ENCODE results near the gene NCOA6. TPM values are rescaled to one million over a fixed set of nuclear protein-coding genes. Genes with fewer than 3 reads are reported as not detected.

Gene NCOA6
- total RNA-seq, 2 experiments from 2014 or later: 8.8 to 24.4 TPM

DNA sequence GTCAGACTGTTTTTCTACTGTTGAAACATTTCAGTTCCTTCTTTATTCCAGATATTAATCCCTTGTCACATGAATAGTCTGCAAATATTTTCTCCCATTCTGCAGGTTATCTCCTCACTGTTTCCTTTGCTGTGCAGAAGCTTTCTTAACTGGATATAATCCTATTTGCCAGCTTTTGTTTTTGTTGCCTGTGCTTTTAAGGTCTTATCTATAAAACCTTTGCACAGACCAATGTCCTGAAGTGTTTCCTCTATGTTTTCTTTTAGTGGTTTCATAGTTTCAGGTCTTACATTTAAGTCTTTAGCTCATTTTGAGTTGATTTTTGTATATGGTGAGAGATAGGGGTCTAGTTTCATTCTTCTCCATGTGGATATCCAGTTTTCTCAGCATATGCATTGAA is 19.2 kb downstream of the NCOA6 start:
- H3K27ac ChIP-seq (ENCODE audit: low read depth, low read length, poor library complexity, severe bottlenecking): no peak overlapping the region
- no peak overlapping the region for H3K4me3 ChIP-seq (ENCODE audit: low read depth, low read length, poor library complexity, severe bottlenecking)
- peaks cover 7% of the 10 kb centered on the region; the same call in 1 of the 2 replicates for H3K79me2 ChIP-seq (ENCODE audit: insufficient read depth, low read depth, low read length)
- no peaks in the 10 kb centered on the region for H3K9me2 ChIP-seq (ENCODE audit: insufficient read depth, low read length)
- H3K36me3 ChIP-seq (ENCODE audit: insufficient read depth, low read length): no peaks in the 10 kb centered on the region
- TSS peak; percentile 53 for BruUV-seq (replicated peaks)
- ChIA-PET CTCF (ENCODE audit: unreplicated experiment) (no interaction called here), POLR2A (no interaction called here)
- H3K4me2 ChIP-seq (ENCODE audit: low read length): no peak overlapping the region
- no peak overlapping the region for H2AFZ ChIP-seq (ENCODE audit: low read length)
- TF ChIP-seq, protein P1, sequence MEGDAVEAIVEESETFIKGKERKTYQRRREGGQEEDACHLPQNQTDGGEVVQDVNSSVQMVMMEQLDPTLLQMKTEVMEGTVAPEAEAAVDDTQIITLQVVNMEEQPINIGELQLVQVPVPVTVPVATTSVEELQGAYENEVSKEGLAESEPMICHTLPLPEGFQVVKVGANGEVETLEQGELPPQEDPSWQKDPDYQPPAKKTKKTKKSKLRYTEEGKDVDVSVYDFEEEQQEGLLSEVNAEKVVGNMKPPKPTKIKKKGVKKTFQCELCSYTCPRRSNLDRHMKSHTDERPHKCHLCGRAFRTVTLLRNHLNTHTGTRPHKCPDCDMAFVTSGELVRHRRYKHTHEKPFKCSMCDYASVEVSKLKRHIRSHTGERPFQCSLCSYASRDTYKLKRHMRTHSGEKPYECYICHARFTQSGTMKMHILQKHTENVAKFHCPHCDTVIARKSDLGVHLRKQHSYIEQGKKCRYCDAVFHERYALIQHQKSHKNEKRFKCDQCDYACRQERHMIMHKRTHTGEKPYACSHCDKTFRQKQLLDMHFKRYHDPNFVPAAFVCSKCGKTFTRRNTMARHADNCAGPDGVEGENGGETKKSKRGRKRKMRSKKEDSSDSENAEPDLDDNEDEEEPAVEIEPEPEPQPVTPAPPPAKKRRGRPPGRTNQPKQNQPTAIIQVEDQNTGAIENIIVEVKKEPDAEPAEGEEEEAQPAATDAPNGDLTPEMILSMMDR (conservative IDR thresholded peaks at IDR 0.05; ENCODE audit: low read length): no peak
- TF ChIP-seq EZH2phosphoT487 (IDR thresholded peaks at IDR 0.05; ENCODE audit: borderline replicate concordance, low read depth, low read length): no peak
- no peak for DNase-seq (ENCODE audit: low spot score)
- H3K4me1 ChIP-seq (ENCODE audit: insufficient read depth, low read length, poor library complexity, severe bottlenecking): no peaks in the 10 kb centered on the region
- intact Hi-C loops (cut with micrococcal nuclease; ENCODE audit: unreplicated experiment): no loop called here
- no peaks in the 10 kb centered on the region for H3K9me3 ChIP-seq (ENCODE audit: low read length)
- no peaks in the 10 kb centered on the region; the same call in 1 of the 2 replicates for H4K20me1 ChIP-seq (ENCODE audit: insufficient read depth, low read length)

DNA sequence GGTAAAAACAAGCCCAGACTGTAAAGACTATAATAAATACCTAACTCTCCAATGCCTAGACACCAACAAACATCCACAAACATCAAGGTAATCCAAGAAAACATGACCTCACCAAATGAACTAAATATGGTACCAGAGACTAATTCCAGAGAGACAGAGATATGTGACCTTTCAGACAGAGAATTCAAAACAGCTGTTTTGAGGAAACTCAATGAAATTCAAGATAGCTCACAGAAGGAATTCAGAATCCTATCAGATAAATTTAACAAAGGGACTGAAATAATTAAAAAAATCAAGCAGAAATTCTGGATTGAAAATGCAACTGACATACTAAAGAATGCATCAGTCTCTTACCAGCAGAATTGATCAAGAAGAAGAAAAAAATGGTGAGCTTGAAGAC is 26.6 kb downstream of the NCOA6 start:
- no peaks in the 10 kb centered on the region for H3K9me2 ChIP-seq (ENCODE audit: insufficient read depth, low read length)
- no TSS peak for BruUV-seq (replicated peaks)
- H3K4me3 ChIP-seq (ENCODE audit: low read depth, low read length, poor library complexity, severe bottlenecking): no peak overlapping the region
- CTCF ChIA-PET (ENCODE audit: unreplicated experiment): no interaction called here
- H3K27ac ChIP-seq (ENCODE audit: low read depth, low read length, poor library complexity, severe bottlenecking): no peak overlapping the region
- no peak for TF ChIP-seq EZH2phosphoT487 (IDR thresholded peaks at IDR 0.05; ENCODE audit: borderline replicate concordance, low read depth, low read length)
- TF ChIP-seq, protein P1 (conservative IDR thresholded peaks at IDR 0.05; ENCODE audit: low read length): no peak
- intact Hi-C loops (cut with micrococcal nuclease; ENCODE audit: unreplicated experiment): no loop called here
- H4K20me1 ChIP-seq (ENCODE audit: insufficient read depth, low read length): no peaks in the 10 kb centered on the region
- POLR2A ChIA-PET: interaction anchor here (0.6 kb wide), 1 partner anchor 229 kb away, joined by 3 read pairs; no protein-coding TSS in a partner anchor
- DNase-seq (ENCODE audit: low spot score): no peak
- H3K4me1 ChIP-seq (ENCODE audit: insufficient read depth, low read length, poor library complexity, severe bottlenecking): no peaks in the 10 kb centered on the region
- H3K4me2 ChIP-seq (ENCODE audit: low read length): no peak overlapping the region
- no peak overlapping the region for H2AFZ ChIP-seq (ENCODE audit: low read length)
- no peaks in the 10 kb centered on the region for H3K9me3 ChIP-seq (ENCODE audit: low read length)
- H3K36me3 ChIP-seq (ENCODE audit: insufficient read depth, low read length): no peaks in the 10 kb centered on the region
- peaks cover 4% of the 10 kb centered on the region; the same call in 1 of the 2 replicates for H3K79me2 ChIP-seq (ENCODE audit: insufficient read depth, low read depth, low read length)

- no peak for TF ChIP-seq EZH2phosphoT487 (IDR thresholded peaks at IDR 0.05; ENCODE audit: borderline replicate concordance, low read depth, low read length)
- TF ChIP-seq, protein P1 (conservative IDR thresholded peaks at IDR 0.05; ENCODE audit: low read length): no peak
- Histone ChIP-seq H4K20me1 (ENCODE audit: insufficient read depth, low read length) (no peaks in the 10 kb centered on the region), H3K36me3 (ENCODE audit: insufficient read depth, low read length) (no peaks in the 10 kb centered on the region), H3K4me1 (ENCODE audit: insufficient read depth, low read length, poor library complexity, severe bottlenecking) (no peaks in the 10 kb centered on the region), H3K9me3 (ENCODE audit: low read length) (no peaks in the 10 kb centered on the region), H3K9me2 (ENCODE audit: insufficient read depth, low read length) (no peaks in the 10 kb centered on the region), H3K4me3 (ENCODE audit: low read depth, low read length, poor library complexity, severe bottlenecking) (no peak overlapping the region), H2AFZ (ENCODE audit: low read length) (no peak overlapping the region), H3K79me2 (ENCODE audit: insufficient read depth, low read depth, low read length) (peaks cover 4% of the 10 kb centered on the region; the same call in 1 of the 2 replicates), H3K4me2 (ENCODE audit: low read length) (no peak overlapping the region), H3K27ac (ENCODE audit: low read depth, low read length, poor library complexity, severe bottlenecking) (no peak overlapping the region)
- BruUV-seq (replicated peaks): no TSS peak
- CTCF ChIA-PET (ENCODE audit: unreplicated experiment): no interaction called here
- POLR2A ChIA-PET: no interaction called here
- DNase-seq (ENCODE audit: low spot score): no peak
- intact Hi-C loops (cut with micrococcal nuclease; ENCODE audit: unreplicated experiment): no loop called here
Observed at GRCh38 chr20:34798328-34798727, 27.1 kb downstream of the NCOA6 start.

Data from OCI-LY7 (cell line).